Bronchial epithelial cell (primary cell): ENCODE results near the gene C10orf90. TPM values are rescaled to one million over a fixed set of nuclear protein-coding genes. Genes with fewer than 3 reads are reported as not detected.

Experiments
- DNase-seq: peaks from one replicate; pipeline ENCODE4 v3.0.0-alpha.2; 2010; ENCODE audit warnings: low read depth
- FAIRE-seq: peaks from 2 replicates; lab custom pipeline; 2011; peaks lifted over from hg19 to GRCh38; lab: Jason Lieb, UNC
- H3K27me3 ChIP-seq: 2 replicates; pipeline ENCODE4 v1.5.1; 2011; ENCODE audit warnings: low read length; ENCODE audit not compliant: control insufficient read depth, insufficient read depth
- H3K36me3 ChIP-seq: 2 replicates; pipeline ENCODE4 v1.5.1; 2011; ENCODE audit warnings: low read length; ENCODE audit not compliant: control insufficient read depth, insufficient read depth
- H3K4me3 ChIP-seq: 2 replicates; pipeline ENCODE4 v1.5.1; 2011; ENCODE audit warnings: mild to moderate bottlenecking, low read depth, low read length, control low read depth
- total RNA-seq: library from RNA; depleted of rRNA; stranded (reverse); fragments of >200 nt; gene quantifications from 2 replicates; pipeline ENCODE4 v1.2.1, GENCODE V29; 2014
- TF ChIP-seq, protein P1 (sequence below): IDR thresholded peaks from 2 replicates; pipeline ENCODE4 v1.5.1; 2011; ENCODE audit warnings: mild to moderate bottlenecking, moderate library complexity, low read length, control low read depth, inconsistent platforms; ENCODE audit not compliant: insufficient read depth, severe bottlenecking

Gene C10orf90
- total RNA-seq, 1 donor from 2014 or later: not detected

DNA sequence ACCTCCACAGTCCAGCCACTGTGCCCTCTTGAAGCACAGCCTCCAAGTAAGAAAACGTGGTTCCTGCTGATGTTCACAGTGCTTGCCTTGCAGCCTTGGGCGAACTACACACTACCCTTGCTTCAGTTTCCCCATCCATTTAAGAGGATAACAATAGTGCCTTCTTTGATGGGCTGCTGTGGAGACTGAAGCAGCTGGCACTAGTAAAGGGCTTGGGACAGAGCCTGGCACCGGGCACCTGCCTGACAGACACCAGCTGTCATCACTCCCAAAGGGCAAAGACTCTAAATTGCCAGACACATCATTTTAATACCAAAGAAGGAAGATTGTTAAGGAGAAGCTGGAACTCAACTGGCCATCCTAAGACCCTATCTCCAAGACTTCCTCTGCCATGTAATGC lies 3.1 kb upstream of the C10orf90 start:
- TF ChIP-seq, protein P1, sequence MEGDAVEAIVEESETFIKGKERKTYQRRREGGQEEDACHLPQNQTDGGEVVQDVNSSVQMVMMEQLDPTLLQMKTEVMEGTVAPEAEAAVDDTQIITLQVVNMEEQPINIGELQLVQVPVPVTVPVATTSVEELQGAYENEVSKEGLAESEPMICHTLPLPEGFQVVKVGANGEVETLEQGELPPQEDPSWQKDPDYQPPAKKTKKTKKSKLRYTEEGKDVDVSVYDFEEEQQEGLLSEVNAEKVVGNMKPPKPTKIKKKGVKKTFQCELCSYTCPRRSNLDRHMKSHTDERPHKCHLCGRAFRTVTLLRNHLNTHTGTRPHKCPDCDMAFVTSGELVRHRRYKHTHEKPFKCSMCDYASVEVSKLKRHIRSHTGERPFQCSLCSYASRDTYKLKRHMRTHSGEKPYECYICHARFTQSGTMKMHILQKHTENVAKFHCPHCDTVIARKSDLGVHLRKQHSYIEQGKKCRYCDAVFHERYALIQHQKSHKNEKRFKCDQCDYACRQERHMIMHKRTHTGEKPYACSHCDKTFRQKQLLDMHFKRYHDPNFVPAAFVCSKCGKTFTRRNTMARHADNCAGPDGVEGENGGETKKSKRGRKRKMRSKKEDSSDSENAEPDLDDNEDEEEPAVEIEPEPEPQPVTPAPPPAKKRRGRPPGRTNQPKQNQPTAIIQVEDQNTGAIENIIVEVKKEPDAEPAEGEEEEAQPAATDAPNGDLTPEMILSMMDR: no peak
- no peak for FAIRE-seq

DNA sequence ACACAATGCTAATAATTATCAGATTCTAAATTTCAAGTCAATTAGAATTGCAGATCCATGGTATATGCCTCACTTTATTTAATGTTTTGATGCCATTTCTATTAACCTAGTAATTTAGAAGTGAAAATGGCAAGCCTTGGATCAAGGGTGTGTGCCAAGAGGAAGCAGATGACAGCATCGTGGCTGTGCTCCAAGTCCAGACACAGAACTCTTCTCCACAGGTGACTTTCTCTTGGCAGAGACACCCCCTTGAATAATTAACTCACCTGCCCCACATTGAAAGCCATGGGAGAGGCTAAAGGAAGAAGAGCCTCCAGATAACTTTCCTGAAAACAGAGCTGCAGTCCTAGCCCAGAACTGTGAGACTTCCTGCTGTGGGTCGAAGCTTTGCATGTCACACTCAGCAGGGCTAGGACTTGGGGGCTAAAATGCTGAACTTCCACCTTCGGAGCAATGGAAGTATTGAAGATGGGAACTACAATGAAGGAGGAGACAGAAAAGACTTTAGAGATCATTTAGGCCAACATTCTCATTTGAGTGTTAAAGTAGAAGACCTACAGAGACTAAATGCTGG lies 996 bp upstream of the C10orf90 start:
- TF ChIP-seq, protein P1: no peak
- no peaks in the 10 kb centered on the region for H3K36me3 ChIP-seq
- H3K27me3 ChIP-seq: no peaks in the 10 kb centered on the region
- FAIRE-seq (no peak), DNase-seq (no peak)
- no peak overlapping the region for H3K4me3 ChIP-seq

More for the DNA sequence above, 3.1 kb upstream of the C10orf90 start:
- DNase-seq: no peak
- Histone ChIP-seq H3K27me3 (no peaks in the 10 kb centered on the region), H3K36me3 (no peaks in the 10 kb centered on the region), H3K4me3 (no peak overlapping the region)

DNA sequence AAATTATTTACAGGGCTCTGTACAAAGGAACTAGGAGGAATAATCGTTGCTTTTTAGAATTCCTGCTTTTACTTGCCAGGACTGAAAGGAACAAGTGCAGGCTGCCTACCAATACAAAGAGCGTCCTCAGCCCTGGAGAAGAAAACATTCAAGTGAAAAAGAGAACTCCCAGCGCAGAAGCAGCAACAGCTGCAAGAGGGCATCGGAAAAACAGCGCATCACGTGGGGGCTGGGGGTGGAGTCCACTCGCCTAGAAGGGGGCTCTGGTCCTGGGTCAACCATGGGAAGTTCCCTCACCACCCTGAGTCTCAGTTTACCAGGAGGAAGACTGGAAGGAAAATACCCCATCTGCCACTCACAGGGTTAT lies 385 bp upstream of the C10orf90 start:
- Histone ChIP-seq H3K4me3 (no peak overlapping the region), H3K36me3 (no peaks in the 10 kb centered on the region), H3K27me3 (no peaks in the 10 kb centered on the region)
- TF ChIP-seq, protein P1: no peak
- DNase-seq (no peak), FAIRE-seq (no peak)

DNA sequence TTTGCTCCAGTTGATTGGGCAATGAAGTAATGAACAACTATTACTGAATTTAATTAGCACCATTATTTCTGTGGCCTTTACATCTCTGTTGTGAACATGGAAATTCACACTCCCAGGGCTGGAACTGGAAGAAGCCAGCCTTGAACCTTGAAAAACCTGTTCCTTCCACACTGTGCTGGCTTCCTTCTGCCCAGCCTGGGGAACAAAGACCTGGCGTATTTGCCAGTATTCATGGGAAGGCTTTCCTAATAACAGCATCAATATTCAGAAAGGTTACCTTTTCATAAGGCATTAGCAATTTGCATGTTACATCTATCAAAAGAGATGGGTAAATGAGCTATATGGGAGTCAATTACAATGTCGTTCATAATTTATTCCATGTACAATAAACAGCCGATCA lies 1.3 kb downstream of the C10orf90 start:
- TF ChIP-seq, protein P1: no peak
- FAIRE-seq (no peak), DNase-seq (no peak)

DNA sequence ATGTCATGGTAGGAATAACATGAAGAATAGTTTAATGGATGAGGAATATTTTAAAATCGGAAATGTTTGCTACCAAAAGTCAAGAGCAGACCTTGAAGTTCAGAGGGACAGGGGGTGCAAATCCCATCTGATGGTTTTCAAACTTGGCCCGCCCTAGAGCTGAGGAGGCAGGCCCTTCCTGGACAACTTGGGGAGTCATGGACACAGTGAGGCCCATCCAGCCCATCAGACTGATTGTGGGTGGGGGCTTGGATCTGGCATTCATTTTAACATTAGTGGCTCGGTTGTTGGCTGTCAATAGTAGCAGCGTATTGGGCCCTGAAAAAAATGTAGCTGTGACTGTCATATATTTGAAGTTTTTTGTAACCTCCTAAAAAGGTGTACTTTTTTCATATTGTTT lies 2.0 kb downstream of the C10orf90 start:
- TF ChIP-seq, protein P1: no peak
- FAIRE-seq (no peak), DNase-seq (no peak)
- Histone ChIP-seq H3K4me3 (no peak overlapping the region), H3K36me3 (no peaks in the 10 kb centered on the region), H3K27me3 (no peaks in the 10 kb centered on the region)

More for the DNA sequence above, 1.3 kb downstream of the C10orf90 start:
- no peak overlapping the region for H3K4me3 ChIP-seq
- no peaks in the 10 kb centered on the region for H3K27me3 ChIP-seq
- H3K36me3 ChIP-seq: no peaks in the 10 kb centered on the region

DNA sequence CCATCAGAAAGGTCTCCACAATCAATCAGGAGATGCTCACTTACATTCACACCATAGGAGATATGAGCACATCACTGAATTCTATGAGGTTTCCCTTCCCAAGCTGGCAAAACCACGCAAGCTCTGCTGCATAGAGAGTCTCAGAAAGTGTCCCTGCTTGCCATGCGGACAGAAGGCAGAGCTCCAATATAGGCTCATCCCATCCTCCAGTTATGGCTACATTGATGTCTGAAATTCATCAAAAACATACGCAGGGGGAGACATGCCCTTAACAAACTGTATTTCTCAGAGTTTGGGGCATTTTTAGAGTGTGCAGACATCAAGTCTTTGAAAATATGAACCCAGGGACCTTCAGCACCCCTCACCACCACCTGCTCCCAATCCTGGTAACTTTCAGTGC lies 2.9 kb downstream of the C10orf90 start:
- TF ChIP-seq, protein P1: no peak
- FAIRE-seq (peak; percentile 32), DNase-seq (no peak)
- no peaks in the 10 kb centered on the region for H3K27me3 ChIP-seq
- H3K4me3 ChIP-seq: no peak overlapping the region
- H3K36me3 ChIP-seq: no peaks in the 10 kb centered on the region
